ENCODE measurements around the gene ORM2.
"Not testable (repeated sequence)": the region's sequence is repeated elsewhere in the genome, so short reads cannot be mapped to it uniquely, and the experiment has no call there.

Gene ORM2

DNA sequence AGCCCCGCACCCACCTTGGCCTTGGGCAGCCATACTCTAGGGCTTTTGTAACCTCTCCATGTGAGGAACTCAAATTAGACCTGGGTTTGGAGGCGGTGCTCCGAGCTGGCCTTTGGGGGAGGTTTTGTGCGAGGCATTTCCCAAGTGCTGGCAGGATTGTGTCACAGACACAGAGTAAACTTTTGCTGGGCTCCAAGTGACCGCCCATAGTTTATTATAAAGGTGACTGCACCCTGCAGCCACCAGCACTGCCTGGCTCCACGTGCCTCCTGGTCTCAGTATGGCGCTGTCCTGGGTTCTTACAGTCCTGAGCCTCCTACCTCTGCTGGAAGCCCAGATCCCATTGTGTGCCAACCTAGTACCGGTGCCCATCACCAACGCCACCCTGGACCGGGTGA lies at the start of gene ORM2:
TSS of gene ORM2 (plus strand) at position 245 of the 398 bp plus-strand sequence. CDS start at position 281, 36 bp downstream.
- not testable (repeated sequence) for DNase-seq

- DNase-seq, result no peak
Observed at GRCh38 chr9:114280636-114281472, 48.8 kb upstream of the ORM2 start.

GRCh38 chr9:114281473-114282103 lies 48.1 kb upstream of the ORM2 start:
- peak; percentile 10 for DNase-seq

DNA sequence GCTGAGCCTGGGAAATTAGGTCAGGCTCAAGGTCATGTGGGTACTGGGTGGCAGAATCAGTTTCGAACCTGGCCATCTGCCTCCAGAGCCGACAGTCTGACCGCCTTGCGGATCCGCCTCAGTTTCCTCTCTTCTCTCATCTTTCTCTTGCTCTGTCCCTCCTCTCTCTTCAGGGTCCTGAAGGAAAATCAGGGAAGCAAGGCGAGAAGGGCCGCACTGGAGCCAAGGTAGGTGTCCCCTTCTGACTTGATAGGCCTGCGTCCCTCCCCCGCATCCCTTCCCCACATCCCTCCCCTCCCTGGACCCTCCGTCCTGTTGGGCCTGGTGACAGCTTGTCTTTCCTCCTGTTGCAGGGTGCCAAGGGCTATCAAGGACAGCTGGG lies 47.6 kb upstream of the ORM2 start:
- no peak for DNase-seq

GRCh38 chr9:114282507-114282906 lies 47.2 kb upstream of the ORM2 start:
- no peak for DNase-seq

- DNase-seq, result no peak
Observed at GRCh38 chr9:114282926-114283325, 46.7 kb upstream of the ORM2 start.

DNA sequence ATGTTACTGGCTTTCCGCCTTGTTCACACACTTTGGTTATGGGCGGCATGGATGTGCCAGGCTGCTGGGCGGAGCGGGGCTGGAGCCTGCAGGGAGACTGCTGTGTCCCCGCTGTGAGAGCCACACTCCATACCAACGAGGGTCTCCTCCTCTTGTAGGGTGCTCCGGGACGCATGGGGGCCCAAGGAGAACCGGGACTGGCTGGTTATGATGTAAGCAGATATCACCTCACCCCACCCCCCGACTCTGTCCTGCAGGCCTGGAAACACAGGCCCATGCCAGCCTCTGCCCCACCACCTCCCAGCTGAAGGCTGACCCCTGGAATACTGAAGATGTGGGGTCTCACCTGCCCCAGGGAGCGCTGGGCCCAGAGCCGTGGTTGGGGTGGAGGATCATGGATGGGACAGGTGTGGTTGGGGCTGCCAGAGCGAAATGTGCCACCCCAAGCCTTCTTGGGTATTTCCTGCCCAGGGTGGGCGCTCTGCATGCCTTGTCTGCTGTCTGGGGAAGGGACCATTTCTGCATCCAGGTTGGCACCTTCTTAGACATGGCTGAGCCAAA lies 46.0 kb upstream of the ORM2 start:
- DNase-seq, result no peak

- DNase-seq, result no peak
Observed at GRCh38 chr9:114284316-114285060, 45.2 kb upstream of the ORM2 start.

DNA sequence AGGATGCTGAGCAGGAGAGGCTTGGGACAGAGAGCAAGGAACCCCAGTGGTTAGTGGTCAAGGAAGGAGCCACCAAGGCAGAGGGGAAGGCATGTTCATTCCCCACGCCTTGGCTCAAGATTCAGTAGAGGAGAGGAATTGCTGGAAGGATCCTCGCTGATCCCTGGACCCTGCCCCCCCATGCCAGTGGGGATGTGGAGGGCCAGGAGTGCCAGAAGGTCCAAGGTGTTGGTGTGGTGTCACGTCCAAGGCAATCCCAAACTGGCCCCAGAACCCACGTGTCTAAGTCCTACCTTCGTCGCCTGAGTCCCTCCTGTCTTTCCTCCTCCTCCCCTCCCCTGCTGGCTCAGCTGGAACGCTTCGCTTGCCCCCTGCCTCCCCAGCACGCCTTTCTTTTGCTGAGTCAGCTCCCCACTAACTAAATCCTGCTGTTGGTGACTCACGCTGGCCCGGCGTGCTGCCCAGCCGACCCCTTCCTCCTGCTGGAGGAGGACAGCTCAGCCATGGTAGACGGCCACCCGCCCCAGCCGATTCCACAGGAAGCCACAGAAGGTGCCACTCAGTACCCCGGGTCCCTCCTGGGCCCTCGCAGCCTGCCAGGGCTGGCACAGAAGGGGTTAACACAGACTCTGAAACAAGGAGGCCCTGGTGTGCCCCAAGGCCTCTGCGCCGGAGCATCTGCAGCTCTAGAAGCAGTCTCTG lies 44.4 kb upstream of the ORM2 start:
- DNase-seq, result no peak

DNA sequence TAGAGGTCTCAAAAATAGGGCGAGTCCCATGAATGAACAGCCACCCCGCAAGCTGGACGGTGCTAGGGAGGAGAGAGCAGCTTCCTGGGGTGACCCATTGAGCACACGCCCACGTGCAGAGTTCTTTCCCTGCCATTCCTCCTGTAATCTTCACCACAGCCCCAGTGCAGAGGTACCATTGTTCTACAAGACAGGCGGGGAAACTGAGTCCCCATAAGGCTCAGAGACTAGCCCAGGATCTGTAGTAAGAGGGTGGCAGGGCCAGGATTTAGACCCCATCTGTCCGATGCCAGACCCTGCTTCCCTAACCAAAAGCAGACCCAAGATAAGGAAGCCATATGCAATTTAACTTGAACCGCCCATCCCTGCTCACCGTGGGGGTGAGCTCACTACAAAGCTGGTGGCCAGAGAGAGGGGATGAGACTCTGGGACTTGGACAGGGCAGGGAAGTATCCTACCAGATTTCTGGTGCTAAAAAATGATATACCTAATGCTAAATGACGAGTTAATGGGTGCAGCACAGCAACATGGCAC lies 43.5 kb upstream of the ORM2 start:
- DNase-seq, result no peak

GRCh38 chr9:114287001-114287762 lies 42.5 kb upstream of the ORM2 start:
- DNase-seq, result no peak

DNA sequence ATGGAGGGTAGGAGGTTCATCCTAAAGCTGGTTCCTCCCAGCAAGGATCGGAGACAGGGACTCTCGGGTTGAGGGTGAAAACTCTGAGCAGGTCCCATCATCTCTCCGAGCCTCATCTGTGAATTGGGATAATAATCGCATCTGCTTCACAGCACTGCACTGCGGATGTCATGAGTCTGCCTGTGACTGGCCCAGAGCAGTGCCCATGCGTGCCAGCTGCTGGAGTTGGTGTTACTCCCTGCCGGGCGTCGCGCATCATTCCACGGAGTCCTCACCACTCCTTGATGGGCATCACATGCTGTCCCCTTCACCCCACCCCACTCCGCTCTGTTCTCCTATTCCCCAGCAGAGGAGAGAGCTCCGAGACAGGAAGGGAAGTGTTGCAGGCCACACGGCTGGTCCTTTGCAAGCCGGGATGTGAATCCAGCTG lies 41.9 kb upstream of the ORM2 start:
- DNase-seq, result no peak

- no peak for DNase-seq
Observed at GRCh38 chr9:114288193-114289091, 41.2 kb upstream of the ORM2 start.

DNA sequence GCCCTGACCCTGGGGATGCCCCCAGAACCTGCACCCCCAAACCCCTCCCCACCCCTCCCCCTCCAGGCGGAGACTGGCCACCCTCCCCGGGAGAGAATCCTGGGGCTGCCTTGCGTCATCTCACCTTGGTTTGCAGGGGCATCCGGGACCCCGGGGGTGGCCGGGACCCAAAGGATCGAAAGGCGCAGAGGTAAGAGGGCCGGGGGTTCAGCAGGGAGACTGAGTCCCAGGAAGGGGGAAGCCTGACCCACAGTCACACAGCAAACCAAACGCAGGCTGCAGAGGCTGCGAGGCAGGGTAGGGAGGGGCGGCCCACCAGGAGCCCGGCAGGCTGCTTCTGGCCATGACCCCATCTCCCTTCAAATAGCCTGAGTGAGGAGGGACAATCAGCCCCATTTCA lies 40.6 kb upstream of the ORM2 start:
- DNase-seq, result no peak

GRCh38 chr9:114289571-114290481 lies 39.8 kb upstream of the ORM2 start:
- no peak for DNase-seq

DNA sequence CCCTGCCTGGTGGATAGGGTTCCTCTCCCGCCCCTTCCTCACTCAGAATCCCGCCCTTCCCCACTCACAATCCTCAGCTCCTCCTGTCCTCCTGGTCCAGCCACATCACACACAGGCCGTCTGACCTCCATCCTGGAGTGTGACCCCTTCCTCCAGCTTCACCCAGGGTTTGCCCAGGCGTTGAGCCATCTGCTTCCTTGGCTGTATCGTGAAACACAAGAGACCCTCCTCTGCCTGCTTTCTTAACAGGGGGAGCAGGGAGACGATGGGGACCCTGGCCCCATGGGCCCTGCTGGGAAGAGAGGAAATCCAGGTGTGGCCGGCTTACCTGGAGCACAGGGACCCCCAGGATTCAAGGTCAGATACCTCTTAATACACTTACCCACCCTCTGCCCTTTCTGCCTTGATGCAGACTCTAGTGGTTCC lies 39.1 kb upstream of the ORM2 start:
- DNase-seq, result no peak

GRCh38 chr9:114291064-114291474 lies 38.6 kb upstream of the ORM2 start:
- DNase-seq, result peak; percentile 49

- DNase-seq, result no peak
Observed at GRCh38 chr9:114291886-114292590, 37.6 kb upstream of the ORM2 start.

- no peak for DNase-seq
Observed at GRCh38 chr9:114294664-114295063, 35.0 kb upstream of the ORM2 start.
